DMS53 treated with DMSO at 0.1 percent for 48 hours (cell line): ENCODE measurements around the gene CHMP4A.

Experiments used
- DNase-seq: peaks from one replicate; lab custom pipeline; 2025; ENCODE audit not compliant: unreplicated experiment; lab: John Stamatoyannopoulos, UW

CHMP4A gene

DNA sequence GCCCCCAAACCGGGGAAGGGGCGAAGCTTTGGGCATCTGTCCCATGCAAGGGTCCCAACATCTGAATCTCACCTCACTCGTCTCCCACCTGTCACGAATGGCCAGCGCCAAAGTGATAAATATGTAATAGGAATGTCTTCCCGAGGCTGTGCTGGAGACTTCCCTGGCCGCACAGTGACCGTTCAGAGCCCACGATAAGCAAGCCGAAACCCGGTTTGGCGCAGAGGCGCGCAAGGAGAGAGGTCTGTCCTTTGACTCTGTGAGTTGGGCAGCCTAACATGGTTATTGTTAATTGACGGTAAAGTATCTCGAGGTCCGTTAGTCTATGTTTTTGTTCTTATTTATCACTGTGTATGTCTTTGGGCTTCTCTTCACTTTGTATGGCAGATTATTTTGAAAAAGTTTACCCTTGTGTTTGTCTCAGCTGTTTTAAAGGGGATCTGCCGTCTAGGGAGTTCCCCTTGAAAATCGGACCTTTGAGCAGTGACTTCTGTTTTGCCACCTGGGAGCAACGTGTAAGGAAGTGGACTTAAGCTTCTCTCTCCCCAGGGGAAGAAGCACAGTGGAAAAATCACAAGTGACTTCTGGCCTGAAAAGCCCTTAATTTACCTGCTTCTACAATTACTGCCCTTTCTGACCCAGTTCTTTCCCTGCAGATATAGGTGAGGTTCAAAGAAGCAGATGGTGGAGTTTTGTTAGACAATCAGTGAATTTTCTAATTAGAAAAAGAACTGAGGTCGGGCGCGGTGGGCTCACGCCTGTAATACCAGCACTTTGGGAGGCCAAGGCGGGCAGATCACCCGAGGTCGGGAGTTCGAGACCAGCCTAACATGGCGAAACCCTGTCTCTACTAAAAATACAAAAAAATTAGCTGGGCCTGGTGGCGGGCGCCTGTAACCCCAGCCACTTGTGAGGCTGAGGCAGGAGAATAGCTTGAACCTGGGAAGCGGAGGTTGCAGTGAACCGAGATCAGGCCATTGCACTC is 16.9 kb downstream of the CHMP4A start:
- DNase-seq: no peak

DNA sequence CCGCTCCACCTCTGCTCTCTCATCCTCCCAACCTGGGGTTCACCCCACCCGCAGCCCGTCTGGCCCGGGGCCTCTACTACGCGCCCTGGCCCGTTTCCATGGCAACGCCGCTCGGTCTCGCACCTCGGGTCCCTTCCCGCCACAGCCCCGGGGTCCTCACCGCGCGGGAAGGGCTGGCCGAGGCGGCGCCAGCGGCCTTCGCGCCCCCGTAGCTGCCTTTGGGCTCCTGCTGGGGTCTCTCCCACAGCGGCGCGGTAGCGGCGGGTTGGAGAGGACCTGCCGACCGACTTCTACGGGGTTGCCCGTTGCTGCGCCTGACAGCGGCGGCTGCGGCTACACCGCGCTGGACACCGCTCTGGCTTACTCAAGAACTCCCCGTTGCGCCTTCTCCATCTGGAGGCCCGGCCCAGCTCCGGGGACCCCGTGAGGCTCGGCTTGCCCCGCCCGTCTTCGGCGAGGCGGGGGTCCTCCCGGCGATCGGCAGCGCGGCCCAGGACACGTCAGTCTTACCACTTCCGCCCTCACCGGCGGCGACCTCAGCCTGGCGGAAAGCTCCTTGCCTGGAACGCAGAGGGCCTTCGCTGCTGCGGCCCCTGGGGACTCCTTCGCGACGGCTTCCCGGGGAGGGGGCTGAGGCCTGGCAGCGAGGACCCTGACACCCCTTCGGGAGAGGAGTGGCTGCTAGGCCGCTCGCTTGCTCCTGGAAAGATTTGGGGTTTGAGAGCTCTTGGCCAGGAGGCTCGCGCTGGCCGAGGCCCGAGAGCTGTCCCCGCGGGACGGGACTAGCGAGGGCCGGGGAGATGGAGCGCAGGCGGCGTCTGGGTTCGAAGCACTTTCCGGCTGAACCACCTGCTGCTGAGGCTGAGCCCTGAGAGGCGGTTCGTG is 17.9 kb downstream of the CHMP4A start, which contains the start of gene TM9SF1:
Gene TM9SF1, minus strand, starts transcription at position 256 of the 885 bp plus-strand sequence. CDS start 422 bp downstream, outside the sequence.
- DNase-seq: peak; percentile 60

- DNase-seq: no peak
Measured at GRCh38 chr14:24194873-24195185, 18.5 kb downstream of the CHMP4A start.

DNA sequence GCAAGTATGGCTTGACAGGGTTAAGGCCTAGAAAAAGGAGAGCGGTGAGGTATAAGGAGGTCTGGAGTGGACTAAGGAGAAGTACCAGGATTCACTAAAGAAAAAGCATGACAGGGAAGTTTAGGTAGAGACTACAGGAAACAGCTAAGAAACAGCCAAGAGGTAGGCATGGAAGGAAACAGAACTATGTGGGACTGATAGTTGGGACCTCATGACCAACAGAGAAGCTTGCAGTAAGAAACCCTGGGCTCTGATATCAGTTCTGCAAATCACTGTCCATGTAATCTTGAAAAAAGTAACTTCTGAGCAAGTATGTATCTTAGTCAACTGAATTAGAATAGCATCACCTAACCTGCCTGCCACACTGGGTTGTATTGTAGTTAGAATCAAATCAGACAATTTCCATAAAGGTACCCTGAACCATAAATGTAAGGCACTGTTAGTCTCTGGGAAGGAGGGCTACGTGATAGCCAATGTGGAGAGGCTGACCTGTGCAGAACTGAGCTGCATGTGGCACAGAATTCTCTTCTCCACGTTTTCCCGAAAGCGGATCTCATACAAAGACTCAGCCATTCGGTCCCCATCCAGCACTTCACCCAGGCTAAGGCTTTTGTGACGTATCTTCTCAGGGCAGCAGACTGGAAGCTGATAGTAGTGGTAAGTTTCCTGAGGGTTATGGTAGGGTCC is 19.0 kb downstream of the CHMP4A start:
- no peak for DNase-seq

DNA sequence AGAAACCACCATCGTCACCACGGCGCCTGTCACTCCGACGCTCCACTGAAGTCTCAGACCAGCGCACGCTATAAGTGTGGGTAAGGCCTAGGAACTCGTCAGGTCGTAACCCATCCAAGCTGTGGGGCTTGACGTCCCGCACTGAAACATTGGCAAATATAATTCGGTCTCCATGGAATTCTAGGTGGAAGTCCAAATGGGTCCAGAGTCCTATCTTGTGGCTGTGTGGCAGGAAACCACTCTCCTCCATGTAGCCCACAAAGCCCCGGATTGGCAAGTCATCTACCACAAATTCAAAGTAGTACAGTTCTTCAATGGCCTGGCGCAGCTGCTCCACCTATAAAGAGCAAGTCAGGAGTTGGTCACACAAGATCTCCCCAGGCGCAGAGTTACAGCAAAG is 20.4 kb downstream of the CHMP4A start:
- DNase-seq: no peak

- no peak for DNase-seq
Measured at GRCh38 chr14:24190416-24190815, 22.9 kb downstream of the CHMP4A start.

DNA sequence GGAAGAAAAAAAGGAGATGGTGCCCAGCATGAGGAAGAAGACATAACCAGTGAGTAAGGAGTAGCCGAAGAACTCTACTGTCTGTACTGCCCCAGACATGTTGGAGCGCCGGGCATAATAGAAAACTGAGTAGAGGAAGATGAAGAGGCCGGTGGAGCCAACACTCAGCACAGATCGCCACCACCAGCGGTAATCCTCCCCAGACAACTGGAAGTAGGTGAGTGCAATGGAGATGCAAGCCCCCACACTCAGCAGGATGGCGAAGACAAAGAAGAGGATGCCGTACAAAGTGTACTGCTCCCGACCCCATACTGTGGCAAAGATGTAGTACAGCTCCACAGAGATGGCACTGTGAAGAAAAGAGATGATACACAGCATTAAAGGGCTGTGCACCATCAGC is 23.8 kb downstream of the CHMP4A start:
- no peak for DNase-seq

DNA sequence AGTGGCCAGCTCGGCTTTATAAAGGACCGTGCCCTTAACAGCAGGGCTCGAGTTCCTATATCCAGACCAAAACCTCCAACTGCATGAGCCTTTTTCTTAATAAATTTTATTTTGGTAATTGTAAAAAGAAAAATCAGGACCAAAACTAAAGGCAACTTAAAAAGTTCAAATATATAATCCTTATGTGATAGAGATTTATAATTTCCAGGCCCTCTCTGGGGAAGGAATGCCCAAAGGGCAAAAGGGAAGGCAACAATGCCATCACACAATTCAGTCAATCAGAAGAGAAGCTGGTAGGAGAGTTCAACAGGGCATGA is 24.3 kb downstream of the CHMP4A start:
- DNase-seq: no peak

DNA sequence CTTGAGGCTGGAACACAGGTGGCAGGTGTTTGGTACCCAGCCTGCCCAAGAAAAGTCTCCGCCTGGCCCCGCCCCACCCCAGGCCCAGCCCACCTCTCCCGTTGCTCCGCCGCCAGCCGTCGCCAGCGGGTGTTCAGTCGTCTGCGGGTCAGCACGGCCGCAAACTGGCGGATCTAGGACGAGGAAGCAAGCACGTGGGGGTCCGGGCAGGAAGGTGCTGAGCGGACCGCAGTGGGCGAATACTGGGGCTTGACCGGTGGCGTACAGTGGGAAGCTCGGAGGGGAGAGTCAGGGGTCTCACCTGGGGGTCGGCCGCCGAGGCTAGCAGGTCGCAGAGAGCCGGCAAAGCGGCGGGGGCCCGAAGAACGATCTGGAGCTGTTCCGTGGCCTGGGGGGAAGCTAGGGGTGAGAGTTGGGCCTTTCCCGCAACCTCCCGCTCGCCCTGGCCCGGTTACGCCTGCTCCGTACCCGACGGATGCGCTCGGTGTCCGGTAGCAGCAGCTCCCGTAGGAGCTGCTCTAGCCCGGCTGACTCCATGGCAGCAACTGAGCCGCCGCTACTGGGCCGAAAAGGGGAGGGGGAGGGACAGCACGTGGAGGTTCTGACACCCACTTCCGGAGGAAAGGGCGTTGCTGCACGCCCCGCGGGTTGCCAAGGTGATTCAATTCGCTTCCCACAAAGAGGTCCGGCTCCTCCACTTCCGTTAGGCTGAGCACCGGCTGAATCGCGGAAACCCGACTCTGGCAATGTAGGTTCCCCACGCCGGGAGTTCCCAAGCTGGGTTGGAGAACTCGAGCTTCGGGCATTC is 24.8 kb downstream of the CHMP4A start, which contains the start of gene IPO4:
Gene IPO4, minus strand, starts transcription at position 566 of the 808 bp plus-strand sequence. Its CDS starts 29 bp downstream, at position 537.
- DNase-seq: peak; percentile 87

GRCh38 chr14:24187539-24187915 is 25.8 kb downstream of the CHMP4A start:
- DNase-seq: no peak

GRCh38 chr14:24186831-24187538 is 26.3 kb downstream of the CHMP4A start:
- DNase-seq: no peak

DNA sequence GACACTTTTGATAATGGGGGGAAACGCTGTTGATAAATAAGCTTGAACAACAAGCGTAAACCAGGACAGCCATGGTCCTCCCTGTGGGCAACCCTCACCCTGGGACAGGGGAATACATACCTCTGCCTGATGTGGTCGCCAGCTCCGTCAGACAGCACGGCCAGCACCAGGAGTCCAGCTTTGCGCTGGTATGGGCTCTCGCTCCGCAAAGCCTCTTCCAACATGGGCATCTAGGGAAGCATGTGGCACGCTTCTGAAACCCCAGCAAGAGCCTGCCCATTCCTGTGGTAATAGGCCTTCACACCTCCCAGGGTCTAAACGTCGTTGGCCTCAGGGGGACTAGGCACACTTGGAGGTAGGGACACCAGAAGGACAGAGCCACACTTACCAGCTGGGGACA is 27.5 kb downstream of the CHMP4A start:
- DNase-seq: no peak

DNA sequence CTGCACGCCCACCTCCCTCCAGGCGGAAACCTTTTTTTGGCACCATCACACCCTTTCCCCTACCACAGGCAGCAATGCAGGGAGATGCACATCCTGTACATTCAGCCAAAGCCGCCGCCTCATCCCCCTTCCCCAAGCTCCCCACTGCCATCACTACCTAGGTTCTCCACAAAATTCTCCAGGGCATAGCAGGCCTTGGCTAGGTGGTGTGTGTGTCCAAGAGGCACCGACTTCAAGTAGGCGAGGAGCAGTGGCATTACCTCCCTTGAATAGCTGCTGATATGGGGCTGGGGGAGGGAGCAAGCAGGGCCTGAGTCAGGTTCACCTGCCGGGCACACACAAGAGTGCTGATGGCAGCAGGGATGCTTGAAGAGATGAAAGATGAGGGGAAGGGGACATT is 28.3 kb downstream of the CHMP4A start:
- no peak for DNase-seq

GRCh38 chr14:24184104-24184970 is 29.0 kb downstream of the CHMP4A start:
- DNase-seq: no peak

- DNase-seq: no peak
Measured at GRCh38 chr14:24183014-24183481, 30.2 kb downstream of the CHMP4A start.

- DNase-seq: no peak
Measured at GRCh38 chr14:24182110-24182882, 31.0 kb downstream of the CHMP4A start.

DNA sequence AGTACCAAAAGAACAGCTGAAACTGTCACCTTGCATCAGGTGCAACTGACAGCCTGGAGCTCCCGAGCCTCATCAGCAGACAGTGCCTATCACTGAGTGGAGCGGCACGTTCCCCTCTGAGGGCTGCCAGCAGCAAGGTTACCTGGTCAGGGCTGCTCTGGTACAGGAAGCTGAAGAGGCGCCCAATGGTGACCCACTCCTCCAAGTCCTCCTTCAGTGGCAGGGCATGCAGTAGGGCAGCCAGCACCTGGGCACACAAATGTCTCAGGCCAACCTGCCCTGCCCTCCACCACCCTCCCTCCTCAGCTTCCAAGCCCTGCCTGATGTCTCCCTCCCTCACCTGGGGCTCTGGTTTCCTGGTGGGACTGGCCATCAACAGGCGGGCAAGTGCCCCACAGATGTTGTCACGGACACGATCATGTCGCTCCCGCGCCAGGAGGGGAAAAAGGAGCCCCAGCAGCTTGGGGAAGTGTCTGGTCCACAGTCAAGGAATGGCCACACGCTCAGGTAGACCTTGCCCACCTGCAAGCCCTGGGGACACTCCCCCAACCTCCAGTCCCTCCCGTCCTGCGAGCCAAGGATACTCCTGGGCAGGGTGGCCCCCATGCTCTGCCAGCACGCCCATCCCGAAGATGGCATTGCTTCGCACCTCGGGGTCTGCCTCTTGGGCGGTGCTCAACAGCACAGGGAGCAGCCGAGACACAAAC is 31.8 kb downstream of the CHMP4A start:
- no peak for DNase-seq
